Measurements from ENCODE around the gene BEND7. TPM values are rescaled to one million over a fixed set of nuclear protein-coding genes. Genes with fewer than 3 reads are reported as not detected.
A peak's percentile ranks its signal among the peaks of the same experiment; 100 is the strongest.

BEND7 gene
- total RNA-seq = 10 to 100 TPM; 14.7 to 27.4 (median 20.1) TPM

- peak within 1 kb of the TSS; percentile 68 to 81 (median 74) for H3K4me3 ChIP-seq
- H3K27ac ChIP-seq (replicated peaks in 1 of 4) = peak within 1 kb of the TSS; percentile 84 to 88 (median 86)
- DNase-seq (ENCODE audit: extremely low spot score) = no peak
- H3K36me3 ChIP-seq = no peaks in the 10 kb centered on the region
- no peaks in the 10 kb centered on the region for H3K9me3 ChIP-seq
- 13% methylated on average over 19 of the region's 98 CpGs for WGBS
- H3K4me1 ChIP-seq = peaks cover 12 to 36% (median 30%) of the 10 kb centered on the region in 4 donors
- intact Hi-C loops (cut with DNase I) = loop anchor here (5.0 kb wide), 1 partner anchor 58 kb away; the partner anchor contains the start of gene PRPF18
- no peaks in the 10 kb centered on the region for H3K27me3 ChIP-seq
- no peak for TF ChIP-seq POLR2A (IDR thresholded peaks at IDR 0.05; ENCODE audit: low read depth)
- TF ChIP-seq EP300 (IDR thresholded peaks at IDR 0.05) = no peak
- TF ChIP-seq CTCF (IDR thresholded peaks at IDR 0.05) = no peak
- no peak for TF ChIP-seq POLR2AphosphoS5 (IDR thresholded peaks at IDR 0.05)
Observed at GRCh38 chr10:13528875-13529713, at the start of gene BEND7. TSS of gene BEND7 (minus strand) at chr10:13529014. CDS start at chr10:13528533, 481 bp downstream.

GRCh38 chr10:13573960-13574359 lies 45.1 kb upstream of the BEND7 start:
- no peaks in the 10 kb centered on the region for H3K36me3 ChIP-seq
- intact Hi-C loops (cut with DNase I) = no loop called here
- H3K4me3 ChIP-seq = no peak overlapping the region
- H3K9me3 ChIP-seq = peaks cover 0 to 9% (median 4%) of the 10 kb centered on the region in 4 donors
- no peaks in the 10 kb centered on the region for H3K4me1 ChIP-seq
- TF ChIP-seq EP300 (IDR thresholded peaks at IDR 0.05) = no peak
- TF ChIP-seq CTCF (IDR thresholded peaks at IDR 0.05) = no peak
- no peak for TF ChIP-seq POLR2AphosphoS5 (IDR thresholded peaks at IDR 0.05)
- TF ChIP-seq POLR2A (IDR thresholded peaks at IDR 0.05; ENCODE audit: low read depth) = no peak
- WGBS = 83% methylated on average over 4 of the region's 4 CpGs
- H3K27me3 ChIP-seq = peaks cover 0 to 6% (median 0%) of the 10 kb centered on the region in 4 donors
- DNase-seq (ENCODE audit: extremely low spot score) = no peak
- H3K27ac ChIP-seq (replicated peaks in 1 of 4) = no peak overlapping the region

- H3K27me3 ChIP-seq = peaks cover 0 to 6% (median 0%) of the 10 kb centered on the region in 4 donors
- no peak overlapping the region for H3K4me3 ChIP-seq
- no peaks in the 10 kb centered on the region for H3K36me3 ChIP-seq
- DNase-seq (ENCODE audit: extremely low spot score) = no peak
- no peaks in the 10 kb centered on the region for H3K4me1 ChIP-seq
- intact Hi-C loops (cut with DNase I) = no loop called here
- H3K9me3 ChIP-seq = peaks cover 0 to 9% (median 4%) of the 10 kb centered on the region in 4 donors
- WGBS = 51% methylated on average over 5 of the region's 5 CpGs
- no peak overlapping the region for H3K27ac ChIP-seq (replicated peaks in 1 of 4)
- no peak for TF ChIP-seq POLR2A (IDR thresholded peaks at IDR 0.05; ENCODE audit: low read depth)
- no peak for TF ChIP-seq POLR2AphosphoS5 (IDR thresholded peaks at IDR 0.05)
- TF ChIP-seq CTCF (IDR thresholded peaks at IDR 0.05) = no peak
- TF ChIP-seq EP300 (IDR thresholded peaks at IDR 0.05) = no peak
Observed at GRCh38 chr10:13571541-13571940, 42.7 kb upstream of the BEND7 start.

GRCh38 chr10:13567030-13567429 lies 38.2 kb upstream of the BEND7 start:
- no peaks in the 10 kb centered on the region for H3K4me1 ChIP-seq
- H3K27ac ChIP-seq (replicated peaks in 1 of 4) = no peak overlapping the region
- WGBS = 80% methylated on average over 1 of the region's 1 CpG
- intact Hi-C loops (cut with DNase I) = no loop called here
- no peaks in the 10 kb centered on the region for H3K36me3 ChIP-seq
- no peaks in the 10 kb centered on the region for H3K9me3 ChIP-seq
- no peak for TF ChIP-seq POLR2AphosphoS5 (IDR thresholded peaks at IDR 0.05)
- no peak for TF ChIP-seq CTCF (IDR thresholded peaks at IDR 0.05)
- no peak for TF ChIP-seq EP300 (IDR thresholded peaks at IDR 0.05)
- no peak for TF ChIP-seq POLR2A (IDR thresholded peaks at IDR 0.05; ENCODE audit: low read depth)
- H3K27me3 ChIP-seq = no peaks in the 10 kb centered on the region
- no peak overlapping the region for H3K4me3 ChIP-seq
- no peak for DNase-seq (ENCODE audit: extremely low spot score)
